Osteocyte (in vitro differentiated cells): ENCODE data around the gene IFT122. TPM values are rescaled to one million over a fixed set of nuclear protein-coding genes. Genes with fewer than 3 reads are reported as not detected.

ENCODE experiments used
- DNase-seq: peaks from one replicate; pipeline ENCODE4 v3.0.0; 2021; ENCODE audit warnings: mixed read lengths; ENCODE audit not compliant: unreplicated experiment; ENCODE audit errors: extremely low spot score
- H3K27ac Mint-ChIP-seq: one replicate; pipeline ENCODE4 v1.8.0; 2021; ENCODE audit warnings: mild to moderate bottlenecking, mixed read lengths; ENCODE audit not compliant: unreplicated experiment
- H3K27me3 Mint-ChIP-seq: one replicate; pipeline ENCODE4 v1.8.0; 2021; ENCODE audit warnings: mixed read lengths; ENCODE audit not compliant: unreplicated experiment
- H3K36me3 Mint-ChIP-seq: one replicate; pipeline ENCODE4 v1.8.0; 2021; ENCODE audit warnings: mixed read lengths; ENCODE audit not compliant: unreplicated experiment
- H3K4me1 Mint-ChIP-seq: one replicate; pipeline ENCODE4 v1.8.0; 2021; ENCODE audit warnings: mixed read lengths; ENCODE audit not compliant: unreplicated experiment
- H3K4me3 Mint-ChIP-seq: one replicate; pipeline ENCODE4 v1.8.0; 2021; ENCODE audit warnings: mild to moderate bottlenecking, moderate library complexity, mixed read lengths; ENCODE audit not compliant: unreplicated experiment
- H3K9me3 Mint-ChIP-seq: one replicate; pipeline ENCODE4 v1.8.0; 2021; ENCODE audit warnings: mixed read lengths; ENCODE audit not compliant: unreplicated experiment
- CTCF ChIP-seq: fragments of 200-600 bp; sonication (generic); IDR thresholded peaks from 2 replicates; pipeline ENCODE4 v1.5.0; 2021; ENCODE audit warnings: antibody characterized with exemption, mild to moderate bottlenecking, moderate library complexity
- total RNA-seq: library from RNA; stranded (reverse); gene quantifications from 2 replicates; pipeline ENCODE4 v1.2.1, GENCODE V29; 2021

Gene IFT122
- total RNA-seq, 1 donor from 2014 or later = 25.9 TPM

- Mint-ChIP-seq H3K27me3 (no peaks in the 10 kb centered on the region), H3K36me3 (peaks cover 3% of the 10 kb centered on the region)
- TF ChIP-seq CTCF = no peak
These were observed 109.8 kb downstream of the IFT122 start for GRCh38 chr3:129549805-129550204.

GRCh38 chr3:129552287-129553050, 112.4 kb downstream of the IFT122 start:
- H3K4me1 Mint-ChIP-seq = peaks cover 50% of the 10 kb centered on the region
- no peak for DNase-seq
- H3K9me3 Mint-ChIP-seq = no peaks in the 10 kb centered on the region
- no peak for TF ChIP-seq CTCF
- no peak overlapping the region for H3K4me3 Mint-ChIP-seq
- peaks cover 13% of the 10 kb centered on the region for H3K36me3 Mint-ChIP-seq
- H3K27ac Mint-ChIP-seq = peak overlapping the region; percentile 64
- H3K27me3 Mint-ChIP-seq = no peaks in the 10 kb centered on the region

More at GRCh38 chr3:129549805-129550204, 109.8 kb downstream of the IFT122 start:
- H3K9me3 Mint-ChIP-seq = no peaks in the 10 kb centered on the region
- H3K4me1 Mint-ChIP-seq = peaks cover 32% of the 10 kb centered on the region
- no peak overlapping the region for H3K27ac Mint-ChIP-seq
- H3K4me3 Mint-ChIP-seq = no peak overlapping the region
- no peak for DNase-seq

GRCh38 chr3:129553171-129553570, 113.1 kb downstream of the IFT122 start:
- no peak for DNase-seq
- H3K9me3 Mint-ChIP-seq = no peaks in the 10 kb centered on the region
- no peak overlapping the region for H3K4me3 Mint-ChIP-seq
- no peak for TF ChIP-seq CTCF
- peaks cover 56% of the 10 kb centered on the region for H3K4me1 Mint-ChIP-seq
- no peaks in the 10 kb centered on the region for H3K27me3 Mint-ChIP-seq
- H3K27ac Mint-ChIP-seq = no peak overlapping the region
- H3K36me3 Mint-ChIP-seq = peaks cover 20% of the 10 kb centered on the region

- Mint-ChIP-seq H3K4me1 (peaks cover 60% of the 10 kb centered on the region), H3K9me3 (no peaks in the 10 kb centered on the region), H3K27me3 (no peaks in the 10 kb centered on the region), H3K36me3 (peaks cover 23% of the 10 kb centered on the region), H3K4me3 (no peak overlapping the region), H3K27ac (no peak overlapping the region)
- no peak for DNase-seq
- TF ChIP-seq CTCF = no peak
These were observed 113.7 kb downstream of the IFT122 start for GRCh38 chr3:129553719-129554118.

GRCh38 chr3:129554356-129555152, 114.5 kb downstream of the IFT122 start:
- H3K4me1 Mint-ChIP-seq = peaks cover 64% of the 10 kb centered on the region
- TF ChIP-seq CTCF = no peak
- H3K27ac Mint-ChIP-seq = peak overlapping the region; percentile 60
- peaks cover 23% of the 10 kb centered on the region for H3K36me3 Mint-ChIP-seq
- no peak overlapping the region for H3K4me3 Mint-ChIP-seq
- no peak for DNase-seq
- H3K9me3 Mint-ChIP-seq = no peaks in the 10 kb centered on the region
- no peaks in the 10 kb centered on the region for H3K27me3 Mint-ChIP-seq
